HCT116 (cell line): ENCODE measurements around the gene RAI1. TPM values are rescaled to one million over a fixed set of nuclear protein-coding genes. Genes with fewer than 3 reads are reported as not detected.

Experiments
- ATAC-seq: fragments of 200-7000 bp; cut with Tn5 transposase; 2 replicates; pipeline ENCODE4 v1.9.1; 2020; ENCODE audit warnings: mild to moderate bottlenecking, moderate library complexity
- BruUV-seq: library from RNA; stranded (reverse); fragments of 400-500 nt; replicated peaks from 2 replicates; lab custom pipeline; 2021; lab: Mats Ljungman, UMichigan
- CTCF ChIA-PET: fragments of 300-600 bp; sonication (Branson Sonifier 250); formaldehyde crosslinking; loops from one replicate; lab custom pipeline; 2021; ENCODE audit warnings: antibody characterized with exemption; lab: Charles Lee
- POLR2A ChIA-PET: fragments of 300-600, 350-600 bp; sonication (Branson Sonifier 250); formaldehyde crosslinking; loops from one replicate; lab custom pipeline; 2021; ENCODE audit warnings: antibody characterized with exemption; lab: Charles Lee
- RAD21 ChIA-PET, 2 experiments: fragments of 300-600 bp; sonication (Branson Sonifier 250); formaldehyde crosslinking; loops; one replicate each; lab custom pipeline; 2023; ENCODE audit warnings: low total read pairs in 2 of 2; ENCODE audit not compliant: uncharacterized antibody in 2 of 2, unreplicated experiment in 2 of 2, low non-redundant PET in 1 of 2; lab: Charles Lee
- DNase-seq: peaks from one replicate; pipeline ENCODE4 v3.0.0-alpha.2; 2010; ENCODE audit warnings: low read depth, low spot score
- H2AFZ ChIP-seq: fragments of 200-600 bp; shearing (Covaris generic), sonication (generic); 2 replicates; pipeline ENCODE4 v1.6.1; 2017; ENCODE audit warnings: low read depth, mixed run types, mixed read lengths, antibody characterized with exemption, low read length; ENCODE audit not compliant: poor library complexity, severe bottlenecking
- H3K27ac ChIP-seq: 2 replicates; pipeline ENCODE4 v1.5.1; 2012; ENCODE audit warnings: low read depth, low read length
- H3K27me3 ChIP-seq: fragments of 200-600 bp; sonication (generic); 2 replicates; pipeline ENCODE4 v1.6.1; 2016; ENCODE audit warnings: mixed run types, low read length, mixed read lengths; ENCODE audit not compliant: insufficient read depth
- H3K36me3 ChIP-seq, 2 experiments: fragments of 200-500 bp in 1 of 2; fragments of 200-600 bp in 1 of 2; sonication (Bioruptor generic) in 1 of 2; sonication (generic) in 1 of 2; 2 replicates each; pipeline versions ENCODE4 v1.5.1 to v1.6.1; 2014 to 2016; ENCODE audit warnings: low read length in 2 of 2, inconsistent platforms in 1 of 2, mixed read lengths in 1 of 2, mixed run types in 1 of 2; ENCODE audit not compliant: insufficient read depth in 2 of 2, control insufficient read depth in 1 of 2
- H3K4me1 ChIP-seq, 2 experiments: fragments of 200-600 bp in 1 of 2; sonication (generic) in 1 of 2; 2 replicates each; pipeline versions ENCODE4 v1.5.1 to v1.6.1; 2012 to 2017; ENCODE audit warnings: low read length in 2 of 2, inconsistent platforms in 1 of 2, mild to moderate bottlenecking in 1 of 2, mixed read lengths in 1 of 2, mixed run types in 1 of 2, moderate library complexity in 1 of 2; ENCODE audit not compliant: insufficient read depth in 2 of 2, control insufficient read depth in 1 of 2
- H3K4me2 ChIP-seq: fragments of 200-600 bp; sonication (generic); 2 replicates; pipeline ENCODE4 v1.6.1; 2017; ENCODE audit warnings: mixed run types, low read length, mixed read lengths
- H3K4me3 ChIP-seq, 2 experiments: fragments of 200-600 bp in 1 of 2; sonication (generic) in 1 of 2; replicated peaks in 1 of 2; 2 replicates each; pipeline ENCODE4 v1.5.1; 2011 to 2016; ENCODE audit warnings: low read length in 2 of 2, control low read depth in 1 of 2, low read depth in 1 of 2, mild to moderate bottlenecking in 1 of 2, mixed read lengths in 1 of 2, mixed run types in 1 of 2
- H3K79me2 ChIP-seq: fragments of 200-600 bp; sonication (generic); 2 replicates; pipeline ENCODE4 v1.6.1; 2017; ENCODE audit warnings: mild to moderate bottlenecking, mixed run types, low read length, moderate library complexity, mixed read lengths; ENCODE audit not compliant: insufficient read depth
- H3K9ac ChIP-seq: fragments of 200-600 bp; sonication (generic); 2 replicates; pipeline ENCODE4 v1.6.1; 2016; ENCODE audit warnings: low read length, mixed read lengths
- H3K9me2 ChIP-seq: fragments of 200-600 bp; sonication (generic), shearing (Covaris generic); 2 replicates; pipeline ENCODE4 v1.6.1; 2017; ENCODE audit warnings: mixed run types, mild to moderate bottlenecking, moderate library complexity; ENCODE audit not compliant: insufficient read depth
- H3K9me3 ChIP-seq, 2 experiments: fragments of 200-500 bp in 1 of 2; fragments of 200-600 bp in 1 of 2; sonication (Bioruptor generic) in 1 of 2; sonication (generic) in 1 of 2; 2 replicates each; pipeline ENCODE4 v1.6.1; 2014 to 2017; ENCODE audit warnings: low read length in 2 of 2, mixed read lengths in 2 of 2, inconsistent platforms in 1 of 2, low read depth in 1 of 2, mild to moderate bottlenecking in 1 of 2, mixed run types in 1 of 2, moderate library complexity in 1 of 2; ENCODE audit not compliant: control insufficient read depth in 1 of 2, insufficient read depth in 1 of 2
- H4K20me1 ChIP-seq: fragments of 200-600 bp; sonication (generic), shearing (Covaris generic); 2 replicates; pipeline ENCODE4 v1.6.1; 2017; ENCODE audit warnings: mixed run types, mild to moderate bottlenecking, moderate library complexity; ENCODE audit not compliant: insufficient read depth
- CTCF ChIP-seq, 3 experiments: fragments of 200-600 bp in 1 of 3; sonication (generic) in 1 of 3; IDR thresholded peaks in 2 of 3; conservative IDR thresholded peaks in 1 of 3; 2 replicates each; pipeline ENCODE4 v1.5.1; 2012 to 2017; ENCODE audit warnings: low read depth in 2 of 3, low read length in 2 of 3, antibody characterized with exemption in 1 of 3, borderline replicate concordance in 1 of 3, control low read depth in 1 of 3, mild to moderate bottlenecking in 1 of 3, mixed read lengths in 1 of 3, mixed run types in 1 of 3, moderate library complexity in 1 of 3; ENCODE audit not compliant: insufficient read depth in 1 of 3
- EZH2 ChIP-seq: fragments of 200-600 bp; sonication (generic); IDR thresholded peaks from 2 replicates; pipeline ENCODE4 v1.6.1; 2017; ENCODE audit warnings: antibody characterized with exemption, mixed run types
- EZH2phosphoT487 ChIP-seq: fragments of 200-600 bp; IDR thresholded peaks from 2 replicates; pipeline ENCODE4 v1.6.1; 2018; ENCODE audit warnings: antibody characterized with exemption, borderline replicate concordance
- POLR2A ChIP-seq: IDR thresholded peaks from 2 replicates; pipeline ENCODE4 v1.7.0; 2011; ENCODE audit warnings: borderline replicate concordance; ENCODE audit not compliant: insufficient read depth, insufficient read length; ENCODE audit errors: extremely low read depth
- POLR2AphosphoS5 ChIP-seq: IDR thresholded peaks from 2 replicates; pipeline ENCODE4 v1.6.1; 2011; ENCODE audit warnings: mild to moderate bottlenecking, low read depth, low read length, moderate library complexity
- SP1 ChIP-seq: IDR thresholded peaks from 2 replicates; pipeline ENCODE4 v1.6.1; 2012; ENCODE audit warnings: low read depth
- intact Hi-C: fragments of 100-400 bp; cut with micrococcal nuclease; formaldehyde crosslinking; loops from 2 replicates; pipeline ENCODE4 v1.10.0; 2022
- total RNA-seq: library from RNA; stranded (reverse); gene quantifications from one replicate; pipeline ENCODE4 v1.2.1, GENCODE V29; 2021; ENCODE audit not compliant: unreplicated experiment

Gene RAI1
- total RNA-seq, 1 experiment from 2014 or later = 38.5 TPM

- Histone ChIP-seq H3K27me3 (no peaks in the 10 kb centered on the region), H3K36me3 (no peaks in the 10 kb centered on the region), H3K27ac (peak overlapping the region; percentile 26; the same call in 1 of the 2 replicates), H3K4me3 (no peak overlapping the region), H3K4me1 (peaks cover 30 to 48% of the 10 kb centered on the region in 2 experiments), H3K9me2 (no peaks in the 10 kb centered on the region), H4K20me1 (no peaks in the 10 kb centered on the region), H3K9ac (no peak overlapping the region), H2AFZ (no peak overlapping the region), H3K9me3 (no peaks in the 10 kb centered on the region), H3K79me2 (peaks cover 53% of the 10 kb centered on the region), H3K4me2 (no peak overlapping the region)
- intact Hi-C loops = no loop called here
- ChIA-PET CTCF (interaction anchor here (1.2 to 2.4 kb wide), 3 partner anchors 9 to 59 kb away, joined by 4 to 6 read pairs (median 4); no protein-coding TSS in a partner anchor), POLR2A (no interaction called here), RAD21 (no interaction called here)
- TF ChIP-seq POLR2A (no peak), EZH2 (no peak), EZH2phosphoT487 (no peak), POLR2AphosphoS5 (no peak)
- no TSS peak for BruUV-seq
- DNase-seq (no peak), ATAC-seq (no peak)
These were observed 67.9 kb downstream of the RAI1 start for GRCh38 chr17:17749025-17749772.

- no peaks in the 10 kb centered on the region for H3K9me3 ChIP-seq
- peak overlapping the region; percentile 26; the same call in 1 of the 2 replicates for H3K27ac ChIP-seq
- no peak overlapping the region for H3K9ac ChIP-seq
- no peaks in the 10 kb centered on the region for H3K9me2 ChIP-seq
- peaks cover 29 to 45% of the 10 kb centered on the region in 2 experiments for H3K4me1 ChIP-seq
- intact Hi-C loops = no loop called here
- H2AFZ ChIP-seq = no peak overlapping the region
- H3K79me2 ChIP-seq = peaks cover 56% of the 10 kb centered on the region
- ATAC-seq (peak; percentile 23; the same call in 1 of the 2 replicates), DNase-seq (peak; percentile 42)
- no peaks in the 10 kb centered on the region for H3K27me3 ChIP-seq
- H4K20me1 ChIP-seq = no peaks in the 10 kb centered on the region
- RAD21 ChIA-PET = interaction anchor here in 1 of 2 experiments (0.6 kb wide), 1 partner anchor 42 kb away, joined by 3 read pairs; no protein-coding TSS in a partner anchor
- H3K36me3 ChIP-seq = peaks cover 0 to 4% of the 10 kb centered on the region in 2 experiments; a peak in 1 of 4 replicates
- CTCF ChIA-PET = interaction anchor here (1.2 to 2.4 kb wide), 2 partner anchors 10 to 59 kb away, joined by 4 to 6 read pairs; no protein-coding TSS in a partner anchor
- no peak overlapping the region for H3K4me2 ChIP-seq
- no peak overlapping the region for H3K4me3 ChIP-seq
- TF ChIP-seq CTCF (IDR thresholded peaks at IDR 0.05 in 2 of 3, conservative IDR thresholded peaks at IDR 0.05 in 1 of 3; ENCODE audit: borderline replicate concordance in 1 of 3, insufficient read depth in 1 of 3, low read depth in 2 of 3, low read length in 2 of 3) (no peak), SP1 (peak; percentile 74)
- POLR2A ChIA-PET = no interaction called here
- BruUV-seq = no TSS peak
These were observed 68.7 kb downstream of the RAI1 start for GRCh38 chr17:17749921-17750320.
